Activated T-cell treated with anti-CD3 and anti-CD28 coated beads, Interleukin-2, amount 50 U/mL, for 4 hours (primary cell): Measurements from ENCODE around the gene ATG10. TPM values are rescaled to one million over a fixed set of nuclear protein-coding genes. Genes with fewer than 3 reads are reported as not detected.

Experiments used
- ATAC-seq, 2 donors: fragments of 200-7000 bp; cut with Tn5 transposase; one replicate each; pipeline ENCODE4 v1.10.0; 2021
- DNase-seq: peaks from one replicate; pipeline ENCODE4 v3.0.0-alpha.2; 2020
- H3K27me3 Mint-ChIP-seq: one replicate; pipeline ENCODE4 v1.8.0; 2021; ENCODE audit warnings: low read depth, mixed read lengths
- H3K36me3 Mint-ChIP-seq: one replicate; pipeline ENCODE4 v1.8.0; 2022; ENCODE audit warnings: mixed read lengths; ENCODE audit not compliant: insufficient read depth
- H3K4me1 Mint-ChIP-seq: one replicate; pipeline ENCODE4 v1.8.0; 2021; ENCODE audit warnings: low read depth, mixed read lengths
- H3K4me3 Mint-ChIP-seq: one replicate; pipeline ENCODE4 v1.8.0; 2021; ENCODE audit warnings: mild to moderate bottlenecking, moderate library complexity, mixed read lengths
- H3K9me3 Mint-ChIP-seq: one replicate; pipeline ENCODE4 v1.8.0; 2021; ENCODE audit warnings: mixed read lengths
- total RNA-seq, 3 donors: library from RNA; stranded (reverse); gene quantifications; one replicate each; pipeline ENCODE4 v1.2.1, GENCODE V29; 2021

ATG10 gene
- total RNA-seq, 3 donors from 2014 or later = 4.6 to 5.8 (median 5.3) TPM

DNA sequence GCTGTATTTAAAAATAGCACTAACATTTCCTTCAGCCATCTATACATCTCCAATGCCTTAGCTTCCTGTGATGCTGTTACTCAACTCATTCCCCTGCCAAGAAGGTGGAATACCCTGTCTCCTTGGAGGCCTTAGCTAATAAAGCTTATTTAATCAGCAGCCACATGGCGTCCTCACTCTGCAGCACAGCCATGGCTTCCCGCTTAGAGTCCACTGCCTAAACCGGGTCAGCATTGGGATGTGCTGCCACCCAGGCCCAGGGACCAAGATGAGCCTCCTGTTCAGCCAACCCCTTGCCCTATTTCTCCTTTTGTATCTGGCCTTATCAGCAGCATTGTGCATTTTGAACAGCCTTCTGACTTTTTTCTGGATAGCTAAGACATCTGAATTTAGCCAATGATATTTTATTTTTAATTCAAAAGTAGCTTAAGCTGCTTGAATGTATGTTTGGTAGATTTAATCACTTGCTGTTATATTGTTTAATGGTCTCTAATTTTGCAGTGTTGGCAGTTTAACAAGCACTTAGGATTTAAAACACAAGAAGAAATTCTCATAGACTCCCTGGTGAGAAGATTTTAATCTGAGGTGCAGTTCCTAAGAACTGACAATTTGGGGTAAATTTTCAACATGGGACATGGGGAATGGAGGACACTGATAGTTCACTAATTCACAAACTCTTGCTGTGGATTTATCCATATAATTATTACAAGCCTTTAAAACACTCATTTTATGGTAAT lies 193.3 kb downstream of the ATG10 start:
- DNase-seq (no peak), ATAC-seq (no peak)
- Mint-ChIP-seq H3K9me3 (no peaks in the 10 kb centered on the region), H3K36me3 (no peaks in the 10 kb centered on the region), H3K4me1 (no peaks in the 10 kb centered on the region), H3K4me3 (no peak overlapping the region), H3K27me3 (no peaks in the 10 kb centered on the region)

DNA sequence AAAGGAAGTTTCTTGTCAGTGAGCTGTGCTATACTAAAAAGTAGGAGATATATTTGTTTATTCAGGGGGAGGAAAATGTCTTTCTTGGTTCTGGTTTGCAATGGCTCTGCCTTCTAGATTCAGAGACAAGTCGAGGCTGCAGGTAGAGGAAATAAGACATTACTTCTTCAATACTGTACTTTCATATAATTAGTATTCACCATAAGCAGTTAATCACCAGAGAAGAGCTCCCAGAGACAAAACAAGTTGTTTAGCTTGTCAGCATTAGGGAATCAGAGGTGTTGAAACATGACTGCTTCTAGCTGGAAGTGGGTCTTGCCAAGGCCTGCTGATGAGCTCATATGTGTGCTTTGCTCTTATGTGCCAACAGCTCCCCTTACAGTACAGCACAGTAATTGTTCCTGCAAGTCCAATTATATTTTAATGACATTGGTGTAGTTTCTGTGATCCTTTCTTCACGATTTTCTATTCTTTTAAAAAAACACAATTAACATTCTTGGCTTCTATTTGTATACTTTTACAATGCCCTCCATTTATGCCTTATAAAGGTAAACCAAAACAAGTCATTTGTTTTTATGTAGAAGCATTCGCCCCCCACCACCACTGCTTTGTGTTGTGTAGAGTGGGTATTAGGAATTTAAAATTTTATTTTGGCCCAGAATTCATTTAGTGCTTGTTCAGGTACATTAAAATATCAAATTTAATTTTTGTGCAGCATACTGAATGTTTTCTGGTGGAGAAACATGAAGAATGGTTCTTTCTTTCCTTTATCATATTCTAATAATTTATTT lies 194.1 kb downstream of the ATG10 start:
- Mint-ChIP-seq H3K9me3 (no peaks in the 10 kb centered on the region), H3K4me3 (no peak overlapping the region), H3K36me3 (peaks cover 2% of the 10 kb centered on the region), H3K27me3 (no peaks in the 10 kb centered on the region), H3K4me1 (no peaks in the 10 kb centered on the region)
- DNase-seq (peak; percentile 13), ATAC-seq (peak; percentile 77 to 90)

DNA sequence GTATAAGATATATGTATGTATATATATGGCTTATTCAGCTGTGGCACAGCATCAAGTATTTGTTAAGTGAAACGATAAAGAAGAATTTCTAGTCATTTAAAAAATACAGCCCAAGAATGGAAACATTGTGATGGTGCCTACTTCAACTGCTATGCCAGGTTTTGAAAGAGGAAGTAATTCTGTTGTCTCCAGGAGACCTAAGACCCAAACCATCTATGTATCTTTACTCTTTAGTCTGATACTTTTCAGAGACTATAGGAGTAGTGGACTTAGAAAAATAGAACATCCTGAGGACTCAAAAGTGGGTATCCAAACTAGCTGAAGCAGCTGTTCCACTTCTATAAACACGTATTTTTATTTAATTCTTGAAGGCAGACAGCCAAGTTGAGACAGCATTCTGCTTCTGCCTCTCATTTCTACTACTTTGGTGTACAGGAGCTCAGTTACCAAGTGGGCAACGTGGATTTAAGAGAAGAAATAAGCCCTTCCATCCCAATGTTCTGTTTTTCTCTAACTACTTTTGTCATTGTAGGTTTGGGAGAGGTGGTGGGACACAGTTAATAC lies 195.6 kb downstream of the ATG10 start:
- Mint-ChIP-seq H3K4me3 (no peak overlapping the region), H3K36me3 (peaks cover 2% of the 10 kb centered on the region), H3K9me3 (no peaks in the 10 kb centered on the region), H3K4me1 (no peaks in the 10 kb centered on the region), H3K27me3 (no peaks in the 10 kb centered on the region)
- DNase-seq (no peak), ATAC-seq (no peak)

GRCh38 chr5:82168294-82168693 lies 196.5 kb downstream of the ATG10 start:
- H3K36me3 Mint-ChIP-seq = peaks cover 2% of the 10 kb centered on the region
- no peaks in the 10 kb centered on the region for H3K9me3 Mint-ChIP-seq
- H3K4me1 Mint-ChIP-seq = no peaks in the 10 kb centered on the region
- H3K4me3 Mint-ChIP-seq = no peak overlapping the region
- ATAC-seq (no peak), DNase-seq (no peak)
- no peaks in the 10 kb centered on the region for H3K27me3 Mint-ChIP-seq

GRCh38 chr5:82169892-82170291 lies 198.1 kb downstream of the ATG10 start:
- Mint-ChIP-seq H3K9me3 (no peaks in the 10 kb centered on the region), H3K27me3 (no peaks in the 10 kb centered on the region), H3K4me1 (peaks cover 5% of the 10 kb centered on the region), H3K36me3 (peaks cover 2% of the 10 kb centered on the region), H3K4me3 (no peak overlapping the region)
- ATAC-seq (no peak), DNase-seq (no peak)

- no peaks in the 10 kb centered on the region for H3K9me3 Mint-ChIP-seq
- H3K36me3 Mint-ChIP-seq = peaks cover 3% of the 10 kb centered on the region
Observed at GRCh38 chr5:82174128-82174918, 202.5 kb downstream of the ATG10 start.

GRCh38 chr5:82174919-82175219 lies 203.0 kb downstream of the ATG10 start:
- Mint-ChIP-seq H3K9me3 (no peaks in the 10 kb centered on the region), H3K27me3 (no peaks in the 10 kb centered on the region), H3K4me3 (no peak overlapping the region), H3K36me3 (peaks cover 5% of the 10 kb centered on the region), H3K4me1 (peaks cover 5% of the 10 kb centered on the region)
- no peak for DNase-seq
- no peak for ATAC-seq

More at GRCh38 chr5:82174128-82174918, 202.5 kb downstream of the ATG10 start:
- no peak overlapping the region for H3K4me3 Mint-ChIP-seq
- ATAC-seq = peak; percentile 55 to 71
- peaks cover 5% of the 10 kb centered on the region for H3K4me1 Mint-ChIP-seq
- peak; percentile 37 for DNase-seq
- no peaks in the 10 kb centered on the region for H3K27me3 Mint-ChIP-seq

GRCh38 chr5:82176115-82176814 lies 204.4 kb downstream of the ATG10 start:
- Mint-ChIP-seq H3K27me3 (no peaks in the 10 kb centered on the region), H3K36me3 (peaks cover 9% of the 10 kb centered on the region), H3K4me1 (peaks cover 5% of the 10 kb centered on the region), H3K9me3 (no peaks in the 10 kb centered on the region), H3K4me3 (no peak overlapping the region)
- DNase-seq = no peak
- no peak for ATAC-seq

DNA sequence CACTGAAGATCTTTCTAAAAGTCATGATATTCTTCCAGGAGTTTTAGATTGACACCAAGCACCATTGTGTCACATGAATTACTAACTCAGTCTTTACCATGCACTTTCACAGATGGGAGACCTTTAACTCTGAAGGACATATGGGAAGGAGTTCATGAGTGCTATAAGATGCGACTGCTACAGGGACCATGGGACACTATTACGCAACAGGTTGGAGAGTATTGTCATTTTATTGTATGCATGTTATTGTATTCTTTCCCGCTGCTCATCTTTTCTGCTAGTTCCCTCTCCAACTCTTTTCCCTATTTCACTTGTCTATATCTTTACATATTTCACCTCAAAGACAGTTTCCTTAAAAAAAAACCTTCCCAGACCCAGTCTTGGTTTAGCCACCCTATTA lies 206.6 kb downstream of the ATG10 start:
- H3K9me3 Mint-ChIP-seq = no peaks in the 10 kb centered on the region
- no peak for ATAC-seq
- peaks cover 5% of the 10 kb centered on the region for H3K4me1 Mint-ChIP-seq
- no peak overlapping the region for H3K4me3 Mint-ChIP-seq
- H3K27me3 Mint-ChIP-seq = no peaks in the 10 kb centered on the region
- peaks cover 14% of the 10 kb centered on the region for H3K36me3 Mint-ChIP-seq
- no peak for DNase-seq

GRCh38 chr5:82182662-82183061 lies 210.8 kb downstream of the ATG10 start:
- no peaks in the 10 kb centered on the region for H3K27me3 Mint-ChIP-seq
- H3K9me3 Mint-ChIP-seq = no peaks in the 10 kb centered on the region
- no peak overlapping the region for H3K4me3 Mint-ChIP-seq
- no peaks in the 10 kb centered on the region for H3K4me1 Mint-ChIP-seq
- peaks cover 14% of the 10 kb centered on the region for H3K36me3 Mint-ChIP-seq
- no peak for DNase-seq
- ATAC-seq = no peak

DNA sequence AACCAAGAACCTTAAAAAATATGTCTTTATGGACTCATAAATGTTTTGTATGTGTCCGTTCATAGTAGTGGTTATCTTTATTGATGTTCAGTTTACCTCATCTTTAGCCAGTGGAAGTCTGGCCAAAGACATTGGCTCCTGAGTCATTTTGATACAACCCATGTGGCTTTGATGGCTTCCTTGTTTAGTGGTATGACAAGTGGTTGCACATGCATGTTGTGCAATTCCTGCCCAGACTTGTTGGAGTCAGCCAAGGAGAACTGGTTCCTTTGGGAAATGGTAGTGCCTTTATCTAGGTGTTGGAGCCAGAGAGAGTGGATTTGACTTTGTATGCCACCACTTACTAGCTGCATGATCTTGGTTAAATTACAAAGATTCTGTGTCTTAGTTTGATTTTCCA lies 212.0 kb downstream of the ATG10 start:
- Mint-ChIP-seq H3K4me1 (no peaks in the 10 kb centered on the region), H3K27me3 (no peaks in the 10 kb centered on the region), H3K9me3 (no peaks in the 10 kb centered on the region), H3K4me3 (no peak overlapping the region), H3K36me3 (peaks cover 12% of the 10 kb centered on the region)
- no peak for DNase-seq
- ATAC-seq = no peak

DNA sequence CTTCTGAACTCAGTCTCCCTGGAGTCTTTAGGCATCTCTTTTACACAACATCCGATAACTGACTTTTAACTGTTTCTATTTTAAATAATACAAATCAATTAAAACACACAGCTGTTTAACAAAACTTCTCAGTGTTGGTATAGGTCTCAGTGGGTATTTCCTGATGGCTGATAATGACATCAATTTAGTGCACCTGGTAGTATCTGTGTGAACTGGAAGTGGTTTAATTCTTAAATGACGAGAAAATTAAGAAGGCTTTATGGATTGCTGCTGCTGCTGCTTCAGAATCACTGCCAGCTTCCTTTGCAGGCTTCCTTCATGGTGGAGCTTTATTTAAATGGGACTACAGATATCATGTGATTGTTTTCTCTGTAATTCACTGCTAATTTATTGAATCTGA lies 214.0 kb downstream of the ATG10 start:
- Mint-ChIP-seq H3K4me1 (no peaks in the 10 kb centered on the region), H3K36me3 (peaks cover 6% of the 10 kb centered on the region), H3K4me3 (no peak overlapping the region), H3K9me3 (no peaks in the 10 kb centered on the region), H3K27me3 (no peaks in the 10 kb centered on the region)
- DNase-seq = no peak
- ATAC-seq = no peak

GRCh38 chr5:82197550-82197949 lies 225.7 kb downstream of the ATG10 start:
- H3K27me3 Mint-ChIP-seq = no peaks in the 10 kb centered on the region
- no peaks in the 10 kb centered on the region for H3K9me3 Mint-ChIP-seq
- H3K4me3 Mint-ChIP-seq = no peak overlapping the region
- ATAC-seq = no peak
- H3K36me3 Mint-ChIP-seq = peaks cover 5% of the 10 kb centered on the region
- DNase-seq = no peak
- H3K4me1 Mint-ChIP-seq = no peaks in the 10 kb centered on the region

- Mint-ChIP-seq H3K4me1 (no peaks in the 10 kb centered on the region), H3K36me3 (peaks cover 5% of the 10 kb centered on the region), H3K9me3 (no peaks in the 10 kb centered on the region), H3K27me3 (no peaks in the 10 kb centered on the region), H3K4me3 (no peak overlapping the region)
- ATAC-seq (no peak), DNase-seq (no peak)
Observed at GRCh38 chr5:82204567-82204966, 232.7 kb downstream of the ATG10 start.
